Keratinocyte (primary cell): Measurements from ENCODE around the gene CDK14.

Experiments
- CTCF ChIP-seq, 3 experiments: IDR thresholded peaks in 1 of 3; conservative IDR thresholded peaks in 1 of 3; optimal IDR thresholded peaks in 1 of 3; 2 replicates in 2 of 3; 3 replicates in 1 of 3; pipeline versions ENCODE3 to v1.5.1; 2011; ENCODE audit warnings: low read length in 3 of 3, mild to moderate bottlenecking in 3 of 3, moderate library complexity in 2 of 3, control low read depth in 1 of 3, inconsistent platforms in 1 of 3; ENCODE audit not compliant: insufficient read depth in 2 of 3; ENCODE audit errors: extremely low read depth in 1 of 3
- EZH2 ChIP-seq: IDR thresholded peaks from one replicate; pipeline ENCODE4 v1.6.1; 2012; ENCODE audit warnings: inconsistent platforms, mild to moderate bottlenecking, low read length, moderate library complexity

DNA sequence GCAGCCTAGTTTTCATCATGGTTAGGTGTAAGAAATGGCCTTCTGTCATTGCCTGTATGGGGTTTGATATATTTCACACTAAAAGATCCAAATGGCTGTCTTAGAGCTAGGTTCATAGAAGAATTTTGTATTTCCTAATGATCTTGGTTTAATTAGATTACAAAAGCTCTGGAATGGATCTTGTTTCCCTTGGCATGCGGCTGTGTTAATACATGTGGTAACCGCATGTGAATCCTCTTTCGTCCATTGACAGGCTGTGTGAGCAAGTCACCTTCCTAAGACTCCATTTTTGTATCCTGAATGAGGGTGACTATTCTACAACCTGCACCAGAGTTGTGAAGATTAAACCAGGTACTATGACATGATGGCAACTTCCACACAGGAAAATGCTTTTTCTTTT, 655.8 kb downstream of the CDK14 start:
- TF ChIP-seq CTCF (optimal IDR thresholded peaks at IDR 0.05 in 1 of 3, IDR thresholded peaks at IDR 0.05 in 1 of 3, conservative IDR thresholded peaks at IDR 0.05 in 1 of 3; ENCODE audit: extremely low read depth in 1 of 3, insufficient read depth in 2 of 3, low read length in 3 of 3): no peak
- TF ChIP-seq EZH2: no peak
